Body of pancreas (tissue), 4 donors: Measurements from ENCODE around the gene OR5A1. TPM values are rescaled to one million over a fixed set of nuclear protein-coding genes. Genes with fewer than 3 reads are reported as not detected.

ENCODE experiments used
- ATAC-seq: fragments of 150-250 bp; one replicate; pipeline ENCODE4 v1.9.1; 2016
- DNase-seq, 4 donors: peaks; one replicate each; pipeline ENCODE4 v3.0.0-alpha.2; 2019
- H3K27ac ChIP-seq, 4 donors: fragments of 200-600 bp; sonication (generic); 1 replicate in 3 of 4; 2 replicates in 1 of 4; pipeline versions ENCODE4 v1.5.1 to v1.6.1; 2016 to 2019; ENCODE audit warnings: mild to moderate bottlenecking in 1 of 4, mixed read lengths in 1 of 4, moderate library complexity in 1 of 4
- H3K27me3 ChIP-seq, 2 donors: fragments of 200-600 bp; sonication (generic); one replicate each; pipeline ENCODE4 v1.6.0; 2016; ENCODE audit warnings: mild to moderate bottlenecking in 1 of 2
- H3K36me3 ChIP-seq, 2 donors: fragments of 200-600 bp; sonication (generic); replicated peaks in 1 of 2; 2 replicates each; pipeline ENCODE4 v1.5.1; 2016; ENCODE audit warnings: low read depth in 2 of 2; ENCODE audit not compliant: insufficient read depth in 1 of 2
- H3K4me1 ChIP-seq: fragments of 200-600 bp; sonication (generic); one replicate; pipeline ENCODE4 v1.6.0; 2016
- H3K4me3 ChIP-seq, 2 donors: fragments of 200-600 bp; sonication (generic); 1 replicate in 1 of 2; 2 replicates in 1 of 2; pipeline ENCODE4 v1.5.1; 2016 to 2019
- H3K9me3 ChIP-seq, 3 donors: fragments of 200-600 bp; sonication (generic); 1 replicate in 2 of 3; 2 replicates in 1 of 3; pipeline ENCODE4 v1.5.1; 2016
- POLR2A ChIP-seq, 3 donors: fragments of 450-650 bp; IDR thresholded peaks; one replicate each; pipeline ENCODE4 v1.6.1; 2016; ENCODE audit warnings: antibody characterized with exemption in 3 of 3, mild to moderate bottlenecking in 2 of 3
- WGBS, 2 donors: methylation state at CpG; one replicate each; pipeline ENCODE4 v1.1.5; 2017; 5-methylcytosine and 5-hydroxymethylcytosine counted together
- intact Hi-C: fragments of 100-400 bp; cut with DNase I; formaldehyde crosslinking; loops from one replicate; pipeline ENCODE4 v1.15.1; 2023
- total RNA-seq, 2 donors: library from RNA; depleted of rRNA; stranded (reverse); fragments of >200 nt; gene quantifications; one replicate each; pipeline ENCODE4 v1.1.0, GENCODE V29; 2016
- TF ChIP-seq, protein P1 (sequence below), 7 experiments: fragments of 450-650 bp in 4 of 7; fragments of 200-600 bp in 3 of 7; sonication (generic) in 3 of 7; IDR thresholded peaks; one replicate each; pipeline ENCODE4 v1.5.1; 2016 to 2019; ENCODE audit warnings: antibody characterized with exemption in 7 of 7

Gene OR5A1
- total RNA-seq, 2 donors from 2014 or later = not detected

DNA sequence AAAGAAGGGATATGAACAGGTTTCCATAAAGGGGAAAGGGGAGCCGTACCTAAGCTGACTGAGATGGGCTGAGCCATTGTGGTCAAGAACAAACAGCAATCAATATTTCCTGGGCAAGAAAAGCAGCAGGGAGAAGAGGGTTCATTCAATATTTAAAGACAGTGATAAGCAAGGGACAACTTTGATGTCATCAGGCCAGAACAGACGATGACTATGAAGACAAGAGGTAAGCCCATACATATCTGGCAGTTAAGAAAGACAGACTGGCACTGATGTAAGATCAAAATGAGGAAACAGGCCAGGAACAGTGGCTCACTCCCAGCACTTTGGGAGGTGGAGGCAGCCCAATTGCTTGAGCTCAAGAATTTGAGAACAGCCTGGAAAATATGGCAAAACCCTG, 12.4 kb upstream of the OR5A1 start:
- intact Hi-C loops = no loop called here
- no peak overlapping the region for H3K4me3 ChIP-seq
- H3K4me1 ChIP-seq = no peaks in the 10 kb centered on the region
- H3K27ac ChIP-seq = no peak overlapping the region
- H3K9me3 ChIP-seq = no peaks in the 10 kb centered on the region
- TF ChIP-seq, protein P1, sequence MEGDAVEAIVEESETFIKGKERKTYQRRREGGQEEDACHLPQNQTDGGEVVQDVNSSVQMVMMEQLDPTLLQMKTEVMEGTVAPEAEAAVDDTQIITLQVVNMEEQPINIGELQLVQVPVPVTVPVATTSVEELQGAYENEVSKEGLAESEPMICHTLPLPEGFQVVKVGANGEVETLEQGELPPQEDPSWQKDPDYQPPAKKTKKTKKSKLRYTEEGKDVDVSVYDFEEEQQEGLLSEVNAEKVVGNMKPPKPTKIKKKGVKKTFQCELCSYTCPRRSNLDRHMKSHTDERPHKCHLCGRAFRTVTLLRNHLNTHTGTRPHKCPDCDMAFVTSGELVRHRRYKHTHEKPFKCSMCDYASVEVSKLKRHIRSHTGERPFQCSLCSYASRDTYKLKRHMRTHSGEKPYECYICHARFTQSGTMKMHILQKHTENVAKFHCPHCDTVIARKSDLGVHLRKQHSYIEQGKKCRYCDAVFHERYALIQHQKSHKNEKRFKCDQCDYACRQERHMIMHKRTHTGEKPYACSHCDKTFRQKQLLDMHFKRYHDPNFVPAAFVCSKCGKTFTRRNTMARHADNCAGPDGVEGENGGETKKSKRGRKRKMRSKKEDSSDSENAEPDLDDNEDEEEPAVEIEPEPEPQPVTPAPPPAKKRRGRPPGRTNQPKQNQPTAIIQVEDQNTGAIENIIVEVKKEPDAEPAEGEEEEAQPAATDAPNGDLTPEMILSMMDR (IDR thresholded peaks at IDR 0.05) = no peak
- TF ChIP-seq POLR2A (IDR thresholded peaks at IDR 0.05) = no peak
- DNase-seq = no peak
- ATAC-seq = no peak
- WGBS, 2 donors = 50 to 52% methylated on average over 2 of the region's 2 CpGs
- H3K27me3 ChIP-seq = no peaks in the 10 kb centered on the region
- H3K36me3 ChIP-seq = no peaks in the 10 kb centered on the region

DNA sequence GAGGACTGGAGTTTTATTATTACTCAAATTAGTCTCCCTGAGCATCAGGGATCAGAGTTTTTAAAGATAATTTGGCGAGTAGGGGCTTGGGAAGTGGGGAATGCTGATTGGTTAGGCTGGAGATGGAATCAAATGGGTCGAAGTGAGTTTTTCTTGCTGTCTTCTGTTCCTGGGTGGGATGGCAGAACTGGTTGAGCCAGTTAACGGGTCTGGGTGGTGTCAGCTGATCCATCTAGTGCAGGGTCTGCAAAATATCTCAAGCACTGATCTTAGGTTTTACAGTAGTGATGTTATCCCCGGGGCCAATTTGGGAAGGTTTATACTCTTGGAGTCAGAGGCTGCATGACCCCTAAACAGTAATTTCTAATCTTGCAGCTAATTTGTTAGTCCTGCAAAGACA, 11.1 kb upstream of the OR5A1 start:
- Histone ChIP-seq H3K36me3 (no peaks in the 10 kb centered on the region), H3K9me3 (no peaks in the 10 kb centered on the region), H3K27me3 (no peaks in the 10 kb centered on the region), H3K4me1 (no peaks in the 10 kb centered on the region), H3K4me3 (no peak overlapping the region), H3K27ac (no peak overlapping the region)
- intact Hi-C loops = no loop called here
- WGBS, 2 donors = 53 to 71% methylated on average over 4 of the region's 4 CpGs
- TF ChIP-seq POLR2A (IDR thresholded peaks at IDR 0.05) = no peak
- TF ChIP-seq, protein P1 (IDR thresholded peaks at IDR 0.05) = no peak
- DNase-seq = no peak
- ATAC-seq = no peak

DNA sequence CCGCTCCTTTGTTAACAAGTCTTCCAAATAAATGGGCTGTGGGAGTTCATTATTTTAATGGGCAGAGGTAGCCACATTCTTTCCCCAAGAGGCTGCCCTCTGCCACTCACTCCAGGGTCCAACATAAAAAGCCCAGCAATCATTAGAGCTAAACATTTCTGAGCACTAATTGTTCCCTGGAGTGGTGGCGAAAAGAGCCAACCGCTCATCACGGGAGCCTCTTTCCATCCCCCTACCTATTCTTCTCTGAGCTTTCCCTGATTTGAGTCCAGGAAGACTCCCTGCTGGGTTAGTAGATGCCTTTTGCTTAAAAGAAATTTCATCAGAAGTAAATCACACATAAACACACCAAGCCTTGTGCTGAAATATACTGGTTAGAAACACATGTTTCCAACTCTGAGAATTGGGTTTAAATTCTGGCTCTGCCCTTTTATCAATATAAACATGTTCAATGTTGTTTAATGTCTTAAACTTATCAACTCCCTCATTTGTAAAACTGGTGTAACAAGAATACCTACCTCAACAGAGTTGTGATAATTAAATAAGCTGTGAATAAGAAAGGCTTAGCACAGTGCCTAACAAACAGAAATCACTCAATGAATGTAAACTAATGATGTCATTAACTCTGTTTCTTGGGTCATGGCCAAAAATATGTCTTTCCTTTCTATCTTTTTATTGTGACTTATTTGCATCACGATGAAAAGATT, 9.8 kb upstream of the OR5A1 start, which contains the start of gene OR5A2:
TSS of gene OR5A2 (minus strand) at position 53 of the 707 bp plus-strand sequence. CDS start 3,460 bp downstream, outside the sequence.
- Histone ChIP-seq H3K36me3 (no peaks in the 10 kb centered on the region), H3K27me3 (no peaks in the 10 kb centered on the region), H3K27ac (no peak within 1 kb of the TSS), H3K4me3 (no peak within 1 kb of the TSS), H3K4me1 (no peaks in the 10 kb centered on the region), H3K9me3 (no peaks in the 10 kb centered on the region)
- intact Hi-C loops = no loop called here
- DNase-seq (no peak), ATAC-seq (no peak)
- WGBS, 2 donors = 76 to 81% methylated on average over 5 of the region's 5 CpGs
- no peak for TF ChIP-seq POLR2A (IDR thresholded peaks at IDR 0.05)
- TF ChIP-seq, protein P1 (IDR thresholded peaks at IDR 0.05) = no peak

DNA sequence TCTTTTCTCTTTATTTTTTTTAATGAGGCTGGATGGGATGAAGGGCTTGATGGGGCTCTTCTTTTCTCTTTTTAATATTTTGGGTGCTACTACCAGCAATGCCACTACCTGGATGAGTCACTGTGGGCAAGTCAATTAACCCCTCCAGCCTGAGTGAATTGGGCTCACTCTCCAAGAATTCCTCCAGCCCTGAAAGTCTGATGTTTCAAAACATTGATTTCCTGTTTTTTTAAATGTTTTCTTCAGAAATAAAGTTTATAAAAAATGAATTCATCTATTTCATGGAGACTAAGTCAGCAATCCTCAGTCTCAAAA, 9.2 kb upstream of the OR5A1 start:
- ATAC-seq (no peak), DNase-seq (no peak)
- no peak overlapping the region for H3K4me3 ChIP-seq
- H3K4me1 ChIP-seq = no peaks in the 10 kb centered on the region
- H3K27me3 ChIP-seq = no peaks in the 10 kb centered on the region
- no peaks in the 10 kb centered on the region for H3K9me3 ChIP-seq
- no peak overlapping the region for H3K27ac ChIP-seq
- no peaks in the 10 kb centered on the region for H3K36me3 ChIP-seq
- intact Hi-C loops = no loop called here
- no peak for TF ChIP-seq POLR2A (IDR thresholded peaks at IDR 0.05)
- TF ChIP-seq, protein P1 (IDR thresholded peaks at IDR 0.05) = no peak

DNA sequence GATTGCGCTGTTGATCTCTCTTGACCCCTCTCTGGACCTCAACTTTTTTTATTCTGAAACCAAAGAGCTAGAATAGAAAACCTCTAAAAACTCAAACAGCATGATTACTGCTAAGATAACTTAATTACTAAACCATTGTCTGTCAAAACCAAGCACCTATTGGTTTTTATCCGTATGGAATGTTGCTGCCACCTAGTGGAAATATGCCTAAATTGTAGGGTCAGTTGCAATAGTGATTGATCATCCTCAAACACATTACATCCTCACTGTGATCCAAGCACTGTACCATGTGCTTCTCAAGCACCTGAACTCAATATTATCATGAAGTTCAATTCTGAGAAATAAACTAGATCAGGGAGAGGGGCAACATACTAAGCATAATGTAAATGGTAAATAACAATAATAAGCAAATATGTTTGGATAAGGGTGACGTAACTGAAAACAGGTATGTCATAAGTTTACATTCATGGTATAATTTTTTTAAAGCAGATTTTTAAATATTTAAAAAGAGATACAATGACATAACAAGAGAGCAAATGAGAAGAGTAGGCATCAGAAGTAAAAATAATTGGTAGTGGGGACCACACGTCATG, 6.2 kb upstream of the OR5A1 start:
- no peak for TF ChIP-seq POLR2A (IDR thresholded peaks at IDR 0.05)
- TF ChIP-seq, protein P1 (IDR thresholded peaks at IDR 0.05) = peak; percentile 58 to 90 (median 82)
- Histone ChIP-seq H3K36me3 (no peaks in the 10 kb centered on the region), H3K27ac (no peak overlapping the region), H3K27me3 (no peaks in the 10 kb centered on the region), H3K9me3 (no peaks in the 10 kb centered on the region), H3K4me3 (no peak overlapping the region), H3K4me1 (no peaks in the 10 kb centered on the region)
- DNase-seq = peak; percentile 27 to 66 (median 35)
- WGBS, 2 donors = 58 to 60% methylated on average over 4 of the region's 4 CpGs
- intact Hi-C loops = loop anchor here (10.0 kb wide), 1 partner anchor 165 kb away; no protein-coding TSS in a partner anchor
- no peak for ATAC-seq
